ENCODE data around the gene C1orf198. TPM values are rescaled to one million over a fixed set of nuclear protein-coding genes. Genes with fewer than 3 reads are reported as not detected.

The C1orf198 gene
- total and polyA plus RNA-seq, 4 donors = 3.9 to 11.1 (median 10.4) TPM

DNA sequence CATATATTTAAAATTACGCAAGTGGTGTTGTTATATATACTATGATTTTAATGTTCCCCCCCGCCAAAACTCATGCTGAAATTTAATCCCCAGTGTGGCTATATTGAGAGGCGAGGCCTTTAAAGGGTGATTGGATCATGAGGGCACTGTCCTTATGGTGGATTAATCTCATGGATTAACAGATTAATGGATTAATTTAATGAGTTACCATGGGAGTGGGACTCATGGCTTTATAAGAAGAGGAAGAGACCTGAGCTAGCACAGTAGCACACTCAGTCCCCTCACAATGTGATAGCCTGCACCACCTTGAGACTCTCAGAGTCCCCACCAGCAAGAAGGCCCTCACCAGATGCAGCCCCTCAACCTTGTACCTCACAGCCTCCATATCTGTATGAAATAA, 34.8 kb downstream of the C1orf198 start:
- 82% methylated on average over 3 of the region's 3 CpGs for WGBS

More for the DNA sequence above, 34.8 kb downstream of the C1orf198 start:
- Histone ChIP-seq H3K9me3 (ENCODE audit: control insufficient read depth in 4 of 4, low read length in 3 of 4) (no peaks in the 10 kb centered on the region), H3K36me3 (ENCODE audit: control insufficient read depth in 4 of 4, insufficient read depth in 3 of 4, low read depth in 1 of 4, low read length in 3 of 4) (peaks cover 0 to under 1% (median 0%) of the 10 kb centered on the region in 4 donors), H3K27me3 (ENCODE audit: control insufficient read depth in 4 of 4, insufficient read depth in 4 of 4, low read length in 3 of 4) (no peaks in the 10 kb centered on the region), H3K27ac (ENCODE audit: low read depth in 1 of 2, low read length in 2 of 2) (no peak overlapping the region), H3K4me1 (ENCODE audit: control insufficient read depth in 4 of 4, insufficient read depth in 4 of 4, low read length in 3 of 4) (no peaks in the 10 kb centered on the region), H3K9ac (ENCODE audit: low read depth in 1 of 2, low read length in 2 of 2) (no peak overlapping the region), H3K4me3 (ENCODE audit: low read depth in 1 of 3, low read length in 3 of 3) (no peak overlapping the region)
- TF ChIP-seq HNF4G (IDR thresholded peaks at IDR 0.05) = no peak
- TF ChIP-seq JUND (IDR thresholded peaks at IDR 0.05) = no peak
- no peak for TF ChIP-seq ZBTB33 (IDR thresholded peaks at IDR 0.05)
- TF ChIP-seq REST (IDR thresholded peaks at IDR 0.05) = no peak
- TF ChIP-seq HNF4A (conservative IDR thresholded peaks at IDR 0.05) = no peak
- no peak for TF ChIP-seq SP1 (IDR thresholded peaks at IDR 0.05)
- TF ChIP-seq RXRA (IDR thresholded peaks at IDR 0.05) = no peak
- TF ChIP-seq CTCF (IDR thresholded peaks at IDR 0.05; ENCODE audit: low read depth, low read length, missing input control) = no peak
- no peak for TF ChIP-seq EGR1 (IDR thresholded peaks at IDR 0.05; ENCODE audit: low read depth in 2 of 2)
- TF ChIP-seq MAX (IDR thresholded peaks at IDR 0.05) = no peak
- no peak for TF ChIP-seq TAF1 (conservative IDR thresholded peaks at IDR 0.05)
- no peak for TF ChIP-seq FOXA1 (IDR thresholded peaks at IDR 0.05)
- no peak for TF ChIP-seq RAD21 (IDR thresholded peaks at IDR 0.05)
- TF ChIP-seq GABPA (IDR thresholded peaks at IDR 0.05 in 1 of 2, conservative IDR thresholded peaks at IDR 0.05 in 1 of 2) = no peak
- TF ChIP-seq NR2F2 (IDR thresholded peaks at IDR 0.05) = no peak
- no peak for TF ChIP-seq ATF3 (IDR thresholded peaks at IDR 0.05)
- TF ChIP-seq FOXA2 (IDR thresholded peaks at IDR 0.05) = no peak
- no peak for TF ChIP-seq YY1 (IDR thresholded peaks at IDR 0.05)
- DNase-seq (ENCODE audit: low spot score) = no peak
